IPS-15b (cell line): ENCODE results near the gene PDIA5.

ENCODE experiments used
- H3K27me3 ChIP-seq: one replicate; pipeline ENCODE4 v1.6.1; 2013; ENCODE audit warnings: low read length; ENCODE audit not compliant: control insufficient read depth, insufficient read depth
- H3K36me3 ChIP-seq: one replicate; pipeline ENCODE4 v1.6.1; 2013; ENCODE audit warnings: low read length; ENCODE audit not compliant: control insufficient read depth, insufficient read depth
- H3K4me1 ChIP-seq: one replicate; pipeline ENCODE4 v1.6.1; 2013; ENCODE audit warnings: mild to moderate bottlenecking, low read length; ENCODE audit not compliant: control insufficient read depth, insufficient read depth
- H3K4me3 ChIP-seq: one replicate; pipeline ENCODE4 v1.5.1; 2013; ENCODE audit warnings: low read depth, low read length
- H3K9ac ChIP-seq: one replicate; pipeline ENCODE4 v1.6.1; 2013; ENCODE audit warnings: low read depth, mild to moderate bottlenecking, low read length
- H3K9me3 ChIP-seq: one replicate; pipeline ENCODE4 v1.6.1; 2013; ENCODE audit warnings: mild to moderate bottlenecking, low read length; ENCODE audit not compliant: control insufficient read depth, insufficient read depth

PDIA5 gene

DNA sequence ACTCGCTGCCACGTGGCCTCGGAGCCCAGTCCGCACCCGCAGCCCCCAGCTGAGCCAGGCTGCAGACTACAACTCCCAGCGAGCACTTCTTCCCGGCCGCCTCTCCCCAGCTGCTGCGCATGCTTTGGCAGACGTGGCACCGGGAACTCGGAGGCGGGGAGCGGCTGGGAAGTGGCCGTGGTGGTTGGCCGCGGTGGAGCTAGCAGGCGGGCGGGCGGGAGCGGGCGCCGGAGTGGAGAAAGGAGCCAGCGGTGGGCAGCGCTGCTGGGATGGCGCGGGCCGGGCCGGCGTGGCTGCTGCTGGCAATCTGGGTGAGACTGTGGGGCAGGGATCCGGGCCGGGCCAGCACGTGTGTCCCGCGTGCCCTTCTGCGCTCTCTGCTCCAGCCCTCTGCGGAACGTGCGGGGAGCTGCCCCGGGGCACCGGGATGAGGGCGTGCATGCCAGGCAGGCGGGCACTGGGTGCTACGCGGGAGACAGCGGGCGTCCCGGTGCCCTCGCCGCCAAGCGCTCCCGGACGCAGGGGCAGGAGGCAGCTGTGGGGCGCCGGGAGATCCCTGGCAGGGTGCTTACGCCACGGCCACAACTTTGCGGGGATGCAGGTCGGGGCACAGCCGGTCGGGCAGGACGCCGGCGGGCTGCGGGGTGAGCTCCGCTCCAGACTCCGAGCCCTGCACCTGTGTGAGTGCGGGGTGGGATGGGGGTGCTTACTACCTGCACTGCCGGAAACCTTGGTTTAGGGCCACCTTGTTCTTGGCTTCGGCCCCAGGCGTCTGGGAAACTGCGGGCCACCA lies at the start of gene PDIA5:
PDIA5 (plus strand) TSS at position 130 of the 793 bp plus-strand sequence; CDS start at position 270, 140 bp downstream.
- H3K4me1 ChIP-seq, result peaks cover 2% of the 10 kb centered on the region
- H3K36me3 ChIP-seq, result no peaks in the 10 kb centered on the region
- peak within 1 kb of the TSS; percentile 88 for H3K9ac ChIP-seq
- no peaks in the 10 kb centered on the region for H3K9me3 ChIP-seq
- peak within 1 kb of the TSS; percentile 92 for H3K4me3 ChIP-seq
- H3K27me3 ChIP-seq, result peaks cover 13% of the 10 kb centered on the region

DNA sequence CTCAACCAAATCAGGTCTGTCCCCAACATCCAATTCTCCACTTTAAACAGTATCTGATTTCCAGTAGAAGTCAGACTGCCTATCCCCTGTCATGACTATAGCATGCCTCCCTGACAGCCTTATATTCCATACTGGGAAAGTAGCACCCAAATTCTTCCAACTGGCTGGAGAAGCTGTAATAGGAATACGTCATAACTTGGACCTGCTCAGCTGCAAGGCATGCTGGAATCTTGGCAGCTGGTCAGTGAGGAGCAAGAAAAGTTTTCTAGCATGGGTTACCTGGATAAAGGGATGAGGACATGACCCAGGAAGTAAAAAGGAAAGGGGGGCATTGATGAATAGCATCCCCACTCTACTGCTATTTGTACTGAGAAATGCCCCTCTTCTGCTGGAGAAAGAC lies 48.1 kb upstream of the PDIA5 start:
- H3K9me3 ChIP-seq, result no peaks in the 10 kb centered on the region
- H3K27me3 ChIP-seq, result peaks cover 11% of the 10 kb centered on the region
- no peak overlapping the region for H3K4me3 ChIP-seq
- peaks cover 18% of the 10 kb centered on the region for H3K4me1 ChIP-seq
- no peak overlapping the region for H3K9ac ChIP-seq
- no peaks in the 10 kb centered on the region for H3K36me3 ChIP-seq

DNA sequence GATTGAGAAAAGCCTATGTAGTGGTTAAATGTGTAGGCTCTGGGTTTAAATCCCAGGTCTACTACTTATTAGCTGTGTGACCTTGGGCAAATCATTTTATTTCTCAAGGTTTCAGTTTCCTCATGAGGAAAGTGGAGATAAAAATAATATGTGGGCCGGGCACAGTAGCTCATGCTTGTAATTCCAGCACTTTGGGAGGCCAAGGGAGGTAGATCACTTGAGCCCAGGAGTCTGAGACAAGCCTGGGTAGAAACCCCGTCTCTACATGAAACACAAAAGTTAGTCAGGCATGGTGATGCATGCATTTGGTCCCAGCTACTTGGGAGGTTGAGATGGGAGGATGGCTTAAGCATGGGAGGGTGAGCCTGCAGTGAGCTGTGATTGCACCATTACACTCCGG lies 47.7 kb upstream of the PDIA5 start:
- H3K27me3 ChIP-seq, result peaks cover 15% of the 10 kb centered on the region
- H3K36me3 ChIP-seq, result no peaks in the 10 kb centered on the region
- H3K4me3 ChIP-seq, result no peak overlapping the region
- no peaks in the 10 kb centered on the region for H3K9me3 ChIP-seq
- H3K9ac ChIP-seq, result no peak overlapping the region
- H3K4me1 ChIP-seq, result peaks cover 18% of the 10 kb centered on the region

DNA sequence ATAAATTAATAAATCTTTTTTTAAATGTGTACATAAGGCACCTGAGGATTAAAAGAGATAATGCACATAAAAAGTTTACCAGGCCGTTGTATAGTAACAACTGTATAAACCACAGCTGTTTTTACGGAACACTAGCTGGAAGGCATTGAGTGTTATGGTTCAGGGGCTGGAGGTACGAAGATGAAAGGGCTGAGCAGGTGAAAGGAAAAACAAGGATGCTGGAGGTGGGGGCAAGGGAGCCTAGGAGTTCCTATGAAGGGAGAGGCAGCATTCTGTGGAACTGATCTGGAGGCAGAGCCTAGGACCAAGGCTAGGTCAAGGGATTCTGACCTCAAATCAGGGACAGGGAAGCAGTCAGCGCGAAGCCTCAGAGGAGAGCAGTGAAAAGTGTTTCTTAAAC lies 47.2 kb upstream of the PDIA5 start:
- no peaks in the 10 kb centered on the region for H3K36me3 ChIP-seq
- no peaks in the 10 kb centered on the region for H3K9me3 ChIP-seq
- no peak overlapping the region for H3K4me3 ChIP-seq
- H3K9ac ChIP-seq, result no peak overlapping the region
- peaks cover 19% of the 10 kb centered on the region for H3K27me3 ChIP-seq
- H3K4me1 ChIP-seq, result peaks cover 18% of the 10 kb centered on the region

DNA sequence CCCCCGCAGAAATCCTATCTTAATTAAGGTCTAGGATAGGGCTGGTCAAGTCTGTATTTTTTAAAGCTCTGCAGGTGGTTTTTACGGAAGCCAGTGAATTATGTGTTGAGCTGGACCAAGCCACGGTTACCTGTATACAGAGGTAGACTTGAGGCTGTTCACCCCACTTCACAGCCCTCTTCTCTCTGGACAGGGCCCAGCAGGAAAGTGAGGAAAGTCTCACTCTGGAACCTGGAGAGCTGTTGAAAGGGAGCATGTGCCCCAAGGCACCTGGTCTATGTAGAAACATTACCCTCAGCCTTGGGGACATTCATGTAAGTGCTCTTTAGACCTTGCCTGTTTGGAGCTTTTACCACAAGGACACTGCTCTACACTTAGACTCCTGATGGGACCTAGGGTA lies 46.1 kb upstream of the PDIA5 start:
- peaks cover 20% of the 10 kb centered on the region for H3K4me1 ChIP-seq
- H3K9me3 ChIP-seq, result no peaks in the 10 kb centered on the region
- peaks cover 30% of the 10 kb centered on the region for H3K27me3 ChIP-seq
- H3K9ac ChIP-seq, result no peak overlapping the region
- H3K36me3 ChIP-seq, result no peaks in the 10 kb centered on the region
- H3K4me3 ChIP-seq, result no peak overlapping the region

DNA sequence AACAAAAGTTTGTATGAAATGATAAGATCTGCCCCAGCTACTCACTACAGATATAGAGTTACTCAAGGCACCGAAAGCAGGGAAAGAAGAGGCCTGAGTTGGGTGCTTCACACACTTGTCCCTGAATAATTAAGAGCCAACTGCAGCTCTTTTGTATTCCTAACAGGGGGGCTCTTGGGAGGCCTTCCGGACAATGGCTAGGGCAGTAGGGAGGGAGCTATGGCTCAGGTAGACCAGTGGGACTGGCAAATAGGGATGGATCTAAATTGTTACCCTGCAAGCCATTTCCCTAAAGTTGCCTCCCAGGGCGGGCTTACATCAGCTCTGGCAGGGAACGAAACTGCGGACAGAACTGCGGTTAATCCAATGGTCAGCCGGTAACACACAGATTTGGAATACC lies 45.4 kb upstream of the PDIA5 start:
- H3K27me3 ChIP-seq, result peaks cover 33% of the 10 kb centered on the region
- H3K9me3 ChIP-seq, result no peaks in the 10 kb centered on the region
- H3K4me3 ChIP-seq, result peak overlapping the region; percentile 38
- H3K4me1 ChIP-seq, result peaks cover 23% of the 10 kb centered on the region
- no peak overlapping the region for H3K9ac ChIP-seq
- H3K36me3 ChIP-seq, result no peaks in the 10 kb centered on the region

DNA sequence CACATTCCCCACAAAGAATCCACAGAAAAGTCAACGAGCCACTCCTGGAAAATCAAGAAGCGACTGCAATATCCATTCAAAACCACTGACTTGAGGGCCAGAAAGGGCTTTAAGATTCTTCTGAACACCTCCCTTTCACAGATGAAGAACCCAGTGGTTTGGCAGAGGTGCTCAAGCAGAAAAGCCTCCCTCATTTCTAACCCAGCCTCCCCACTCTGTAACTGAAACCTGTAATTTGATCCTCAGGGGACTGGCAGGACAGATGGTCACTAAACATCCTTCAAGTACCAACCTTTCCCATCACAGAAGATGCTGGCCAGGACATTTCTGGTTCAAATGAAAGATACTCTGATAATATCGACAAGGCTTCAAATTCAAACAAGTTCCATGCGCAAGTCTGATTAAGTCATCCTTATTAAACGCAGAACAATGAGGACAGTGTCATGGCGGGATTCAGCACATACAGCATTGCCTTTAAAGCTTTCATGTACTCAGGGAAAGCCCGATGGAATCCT lies 44.8 kb upstream of the PDIA5 start:
- no peak overlapping the region for H3K9ac ChIP-seq
- peaks cover 23% of the 10 kb centered on the region for H3K4me1 ChIP-seq
- H3K4me3 ChIP-seq, result peak overlapping the region; percentile 38
- no peaks in the 10 kb centered on the region for H3K36me3 ChIP-seq
- H3K27me3 ChIP-seq, result peaks cover 33% of the 10 kb centered on the region
- no peaks in the 10 kb centered on the region for H3K9me3 ChIP-seq

DNA sequence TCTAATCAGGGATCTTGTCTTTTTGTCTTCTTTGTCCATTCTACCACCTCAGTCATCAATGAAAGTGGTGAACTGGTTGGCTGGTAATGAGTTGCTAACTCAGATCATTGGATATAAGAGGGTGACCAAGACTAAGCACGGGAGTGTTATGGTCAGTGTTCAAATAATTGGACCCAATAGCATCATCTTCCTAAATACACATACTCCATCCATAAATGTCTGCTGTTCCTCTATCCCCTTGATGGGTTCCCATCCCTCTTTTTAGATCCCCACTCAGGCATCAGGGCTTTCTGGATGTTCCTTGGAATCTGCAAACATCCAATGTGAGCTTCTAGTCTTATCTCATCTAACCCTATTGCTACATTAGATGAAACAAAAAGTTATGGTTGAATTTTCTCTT lies 42.8 kb upstream of the PDIA5 start:
- Histone ChIP-seq H3K27me3 (peaks cover 41% of the 10 kb centered on the region), H3K4me3 (no peak overlapping the region), H3K4me1 (peaks cover 28% of the 10 kb centered on the region), H3K36me3 (no peaks in the 10 kb centered on the region), H3K9ac (no peak overlapping the region), H3K9me3 (no peaks in the 10 kb centered on the region)

DNA sequence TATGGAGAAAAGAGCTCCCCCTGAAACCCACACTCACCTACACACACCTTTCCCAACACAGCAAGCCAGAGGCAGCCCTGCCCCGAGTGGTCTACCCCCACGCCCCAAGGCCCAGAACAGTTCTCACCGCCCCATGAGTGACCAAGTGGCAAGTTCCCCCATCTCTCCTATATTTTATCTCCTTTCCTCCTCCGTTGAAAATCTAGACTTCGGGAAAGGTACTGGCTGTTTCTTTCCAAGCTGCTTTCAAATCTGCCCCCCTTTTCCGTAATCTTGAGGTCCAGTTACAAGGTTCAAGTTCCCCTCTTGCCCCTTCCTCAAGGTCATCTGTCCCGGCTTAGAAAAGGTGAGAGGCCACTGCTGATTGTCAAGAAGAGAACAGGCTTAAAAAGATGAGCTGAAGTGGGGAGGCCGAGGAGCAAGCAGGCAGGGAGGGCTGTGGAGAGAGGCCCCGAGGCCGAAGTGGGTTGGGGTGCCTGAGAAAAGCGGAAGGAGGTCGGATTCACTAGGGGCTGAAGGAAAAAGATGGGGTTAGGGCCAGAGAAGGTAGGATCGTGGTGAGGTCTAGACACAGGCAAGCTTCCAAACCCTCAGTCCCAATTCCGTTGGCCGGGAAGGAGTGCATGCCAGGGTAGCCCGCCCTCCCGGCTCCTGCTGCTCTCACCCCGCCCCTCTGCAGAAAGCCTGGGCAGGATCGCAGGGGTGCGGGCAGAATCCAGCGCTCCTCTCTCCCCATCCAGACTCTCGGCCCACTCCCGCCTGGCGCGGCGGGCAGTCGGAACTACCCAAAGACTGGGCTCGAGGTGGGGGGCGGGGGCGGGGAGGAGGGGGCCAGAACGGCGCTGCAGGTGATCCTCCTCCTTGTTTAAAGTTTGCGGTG lies 40.9 kb upstream of the PDIA5 start:
- no peaks in the 10 kb centered on the region for H3K9me3 ChIP-seq
- peaks cover 23% of the 10 kb centered on the region for H3K4me1 ChIP-seq
- H3K36me3 ChIP-seq, result no peaks in the 10 kb centered on the region
- H3K4me3 ChIP-seq, result peak overlapping the region; percentile 70
- H3K27me3 ChIP-seq, result peaks cover 57% of the 10 kb centered on the region
- H3K9ac ChIP-seq, result peak overlapping the region; percentile 40

DNA sequence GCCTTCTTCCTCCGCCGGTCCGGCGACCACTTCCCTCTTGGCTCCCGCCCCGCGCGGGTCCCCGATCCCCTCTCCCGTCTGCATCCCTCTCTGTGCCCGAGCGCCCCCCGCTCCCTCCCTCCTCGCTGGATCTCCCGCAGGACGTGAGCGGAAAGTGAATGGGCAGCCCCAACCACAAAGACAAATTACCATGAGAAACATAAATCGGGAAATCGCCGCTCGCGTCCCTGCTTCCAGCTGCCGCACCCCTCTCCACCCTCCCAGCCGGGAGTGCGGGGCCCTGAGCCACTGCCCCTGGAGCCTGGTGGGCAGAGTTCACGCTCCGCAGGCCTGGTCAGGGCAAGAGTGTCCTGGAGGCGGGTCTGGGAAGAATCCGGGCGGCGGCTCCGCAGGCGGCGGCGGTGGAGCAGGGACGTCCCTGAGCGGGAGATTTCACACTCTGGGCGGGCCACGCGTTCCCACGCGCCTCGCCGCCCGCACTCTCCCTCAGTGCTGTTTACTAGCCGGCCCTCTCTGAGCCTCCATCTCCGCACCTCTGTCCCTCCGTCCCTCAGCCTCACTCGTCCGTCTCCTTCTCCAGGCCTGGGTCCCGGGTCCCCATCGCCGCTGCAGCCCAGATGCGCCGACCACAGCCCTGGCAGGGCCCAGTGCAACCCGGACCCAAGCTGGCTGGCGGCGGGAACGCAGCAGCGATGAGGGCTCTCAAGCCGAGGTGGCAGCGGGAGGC lies 40.1 kb upstream of the PDIA5 start:
- Histone ChIP-seq H3K4me3 (peak overlapping the region; percentile 70), H3K27me3 (peaks cover 60% of the 10 kb centered on the region), H3K9me3 (no peaks in the 10 kb centered on the region), H3K4me1 (peaks cover 14% of the 10 kb centered on the region), H3K9ac (peak overlapping the region; percentile 58), H3K36me3 (no peaks in the 10 kb centered on the region)
